GM23248 (cell line): ENCODE results near the gene ST7. TPM values are rescaled to one million over a fixed set of nuclear protein-coding genes. Genes with fewer than 3 reads are reported as not detected.
A peak's percentile ranks its signal among the peaks of the same experiment; 100 is the strongest.

Source experiments
- DNase-seq: peaks from one replicate; pipeline ENCODE4 v3.0.0-alpha.2; 2015
- H2AFZ ChIP-seq: fragments of 200-600 bp; sonication (generic); 2 replicates; pipeline ENCODE4 v1.6.1; 2016; ENCODE audit warnings: antibody characterized with exemption
- H3F3A ChIP-seq: fragments of 200-600 bp; sonication (generic); 2 replicates; pipeline ENCODE4 v1.6.1; 2016; ENCODE audit warnings: mild to moderate bottlenecking, antibody characterized with exemption, mixed run types; ENCODE audit not compliant: insufficient read depth
- H3K27ac ChIP-seq: fragments of 200-600 bp; sonication (generic); 2 replicates; pipeline ENCODE4 v1.5.1; 2016; ENCODE audit warnings: mild to moderate bottlenecking
- H3K27me3 ChIP-seq: fragments of 200-600 bp; sonication (generic); replicated peaks from 2 replicates; pipeline ENCODE4 v1.6.1; 2016; ENCODE audit warnings: mild to moderate bottlenecking; ENCODE audit not compliant: insufficient read depth
- H3K36me3 ChIP-seq: fragments of 200-600 bp; sonication (generic); 2 replicates; pipeline ENCODE4 v1.6.1; 2016; ENCODE audit warnings: low read depth, mild to moderate bottlenecking
- H3K4me1 ChIP-seq: fragments of 200-600 bp; sonication (generic); 2 replicates; pipeline ENCODE4 v1.6.1; 2016; ENCODE audit warnings: mild to moderate bottlenecking; ENCODE audit not compliant: insufficient read depth
- H3K4me2 ChIP-seq: fragments of 200-600 bp; sonication (generic); one replicate; pipeline ENCODE4 v1.6.1; 2016; ENCODE audit warnings: mild to moderate bottlenecking; ENCODE audit not compliant: unreplicated experiment
- H3K4me3 ChIP-seq: fragments of 200-600 bp; sonication (generic); 2 replicates; pipeline ENCODE4 v1.5.1; 2016; ENCODE audit warnings: mild to moderate bottlenecking
- H3K79me2 ChIP-seq: fragments of 200-600 bp; sonication (generic); 2 replicates; pipeline ENCODE4 v1.6.1; 2016; ENCODE audit warnings: mild to moderate bottlenecking; ENCODE audit not compliant: insufficient read depth
- H3K9ac ChIP-seq: fragments of 200-600 bp; sonication (generic); 2 replicates; pipeline ENCODE4 v1.6.1; 2016; ENCODE audit warnings: mild to moderate bottlenecking
- H3K9me2 ChIP-seq: fragments of 200-600 bp; sonication (generic); 2 replicates; pipeline ENCODE4 v1.6.1; 2016; ENCODE audit warnings: mixed run types, mild to moderate bottlenecking, moderate library complexity; ENCODE audit not compliant: insufficient read depth
- H3K9me3 ChIP-seq: fragments of 200-600 bp; sonication (generic); one replicate; pipeline ENCODE4 v1.6.1; 2017; ENCODE audit warnings: low read depth
- H4K20me1 ChIP-seq: fragments of 200-600 bp; sonication (generic); 2 replicates; pipeline ENCODE4 v1.6.0; 2016; ENCODE audit not compliant: insufficient read depth
- EZH2 ChIP-seq: fragments of 200-600 bp; sonication (generic); IDR thresholded peaks from 2 replicates; pipeline ENCODE4 v1.6.1; 2018; ENCODE audit warnings: antibody characterized with exemption, mild to moderate bottlenecking; ENCODE audit not compliant: insufficient read depth, poor library complexity, severe bottlenecking
- EZH2phosphoT487 ChIP-seq: fragments of 200-600 bp; sonication (generic); IDR thresholded peaks from 2 replicates; pipeline ENCODE4 v1.6.1; 2018; ENCODE audit warnings: antibody characterized with exemption, moderate library complexity, mild to moderate bottlenecking, low read depth; ENCODE audit not compliant: insufficient read depth
- WGBS, 2 experiments: methylation state at CpG; one replicate each; pipeline ENCODE4 v1.1.6; 2015 to 2017; ENCODE audit warnings: low lambda C conversion rate in 2 of 2, low coverage in 1 of 2; ENCODE audit errors: missing lambda C conversion rate in 2 of 2; 5-methylcytosine and 5-hydroxymethylcytosine counted together
- in situ Hi-C: fragments of 300-500 bp; cut with MboI; formaldehyde crosslinking; loops from 2 replicates; pipeline ENCODE4 v1.15.0; 2020
- polyA plus RNA-seq: library from polyadenylated mRNA; unstranded; fragments of >200 nt; fragmentation: Nextera tagmentation; extraction: Ambion mirVana; gene quantifications from 2 replicates; pipeline ENCODE4 v1.2.1, GENCODE V29; 2016
- total RNA-seq: library from RNA; depleted of rRNA; stranded (reverse); fragments of >200 nt; shearing (Covaris generic); gene quantifications from 2 replicates; pipeline ENCODE4 v1.2.3, GENCODE V29; 2014

Gene ST7
- total and polyA plus RNA-seq, 2 experiments from 2014 or later = 17.8 to 21.9 TPM

DNA sequence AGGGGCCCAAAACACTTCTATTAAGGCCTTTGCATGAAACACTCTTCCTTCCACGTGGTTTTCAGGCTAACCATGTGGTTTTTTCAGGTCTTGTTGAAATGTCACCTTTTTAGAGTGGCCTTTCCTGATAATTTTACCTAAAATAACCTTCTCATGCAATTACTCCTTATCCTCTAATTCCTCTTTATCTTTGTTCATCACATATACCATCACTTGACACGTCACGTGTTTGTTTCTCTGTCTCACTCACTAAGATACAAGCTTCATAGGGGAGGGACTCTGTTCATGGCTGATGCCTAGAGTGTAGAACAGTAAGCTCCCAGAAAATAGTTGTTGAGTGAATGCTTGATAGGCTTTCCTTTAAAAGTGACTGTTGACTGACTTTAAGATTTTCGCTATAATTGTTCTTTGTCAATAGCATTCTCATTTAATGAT lies 63.7 kb downstream of the ST7 start:
- 98 to 99% methylated on average over 4 of the region's 4 CpGs for WGBS, 2 experiments

DNA sequence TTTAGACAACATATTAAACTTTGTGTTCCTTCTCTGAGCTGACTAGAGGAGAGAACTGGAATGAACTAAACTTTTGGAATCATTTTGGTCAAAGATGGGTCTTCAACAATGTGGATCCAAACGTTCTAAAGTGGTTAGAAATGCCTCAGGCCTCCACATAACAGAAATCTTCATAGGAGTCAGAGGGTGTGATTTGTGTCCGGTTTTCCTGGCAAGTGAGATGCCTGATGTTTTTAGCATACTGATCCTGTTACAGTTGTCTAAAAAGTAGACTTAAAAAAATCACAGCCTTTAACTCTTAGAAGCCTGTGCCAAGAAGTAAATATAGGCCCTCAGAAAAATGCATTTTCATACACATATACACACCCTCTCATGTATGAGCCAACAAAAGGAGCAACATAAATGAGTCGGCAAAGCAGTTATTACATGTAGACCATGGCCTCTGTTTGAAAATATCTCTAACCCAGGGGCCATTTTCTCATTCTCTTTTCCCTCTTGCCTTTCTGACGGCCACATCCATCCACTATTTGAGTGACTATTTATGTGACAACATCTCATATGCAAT lies 64.5 kb downstream of the ST7 start:
- H3K36me3 ChIP-seq = no peaks in the 10 kb centered on the region
- H2AFZ ChIP-seq = no peak overlapping the region
- peaks cover 78% of the 10 kb centered on the region for H3K79me2 ChIP-seq
- H3K9me2 ChIP-seq = no peaks in the 10 kb centered on the region
- H3K9ac ChIP-seq = no peak overlapping the region
- H4K20me1 ChIP-seq = no peaks in the 10 kb centered on the region
- no peak overlapping the region for H3K27ac ChIP-seq
- H3K4me3 ChIP-seq = no peak overlapping the region
- no peaks in the 10 kb centered on the region for H3K9me3 ChIP-seq
- H3F3A ChIP-seq = no peaks in the 10 kb centered on the region
- H3K4me1 ChIP-seq = peaks cover 32% of the 10 kb centered on the region
- no peak for TF ChIP-seq EZH2phosphoT487
- TF ChIP-seq EZH2 = no peak
- DNase-seq = peak; percentile 19
- H3K4me2 ChIP-seq = no peak overlapping the region
- in situ Hi-C loops = no loop called here
- WGBS, 2 experiments = 41 to 50% methylated on average over 4 of the region's 4 CpGs
- H3K27me3 ChIP-seq = no peaks in the 10 kb centered on the region

More for the DNA sequence above, 63.7 kb downstream of the ST7 start:
- Histone ChIP-seq H3K9ac (no peak overlapping the region), H3K4me2 (no peak overlapping the region), H3K4me1 (peaks cover 32% of the 10 kb centered on the region), H3K9me3 (no peaks in the 10 kb centered on the region), H4K20me1 (no peaks in the 10 kb centered on the region), H3K36me3 (no peaks in the 10 kb centered on the region), H3K27ac (no peak overlapping the region), H3K27me3 (no peaks in the 10 kb centered on the region), H3K79me2 (peaks cover 77% of the 10 kb centered on the region), H3F3A (no peaks in the 10 kb centered on the region), H2AFZ (no peak overlapping the region), H3K9me2 (no peaks in the 10 kb centered on the region), H3K4me3 (no peak overlapping the region)
- DNase-seq = no peak
- no peak for TF ChIP-seq EZH2
- no peak for TF ChIP-seq EZH2phosphoT487
- in situ Hi-C loops = no loop called here

DNA sequence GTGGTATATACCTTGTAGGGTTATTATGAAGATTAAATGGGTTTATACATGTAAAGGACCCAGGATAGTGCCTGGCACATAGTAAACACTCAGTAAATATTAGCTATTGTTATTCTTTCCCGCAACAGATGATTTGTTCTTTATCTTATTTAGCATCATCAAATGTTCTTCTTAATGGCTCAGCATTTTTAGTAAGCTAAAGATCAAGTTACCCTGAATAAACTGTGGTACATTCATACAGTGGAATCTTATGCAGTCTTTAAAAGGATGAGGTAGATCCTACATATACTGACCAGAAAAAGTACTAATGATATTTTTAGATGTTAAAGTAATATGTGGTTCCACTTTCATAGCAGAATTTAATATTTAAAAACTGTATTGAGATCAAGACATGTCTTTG lies 65.4 kb downstream of the ST7 start:
- peaks cover 32% of the 10 kb centered on the region for H3K4me1 ChIP-seq
- peaks cover 78% of the 10 kb centered on the region for H3K79me2 ChIP-seq
- no peaks in the 10 kb centered on the region for H3K9me2 ChIP-seq
- H3K9me3 ChIP-seq = no peaks in the 10 kb centered on the region
- no peak overlapping the region for H3K4me3 ChIP-seq
- WGBS, 2 experiments = 100% methylated on average over 1 of the region's 1 CpG
- H3K9ac ChIP-seq = no peak overlapping the region
- no peaks in the 10 kb centered on the region for H3F3A ChIP-seq
- no peak for DNase-seq
- no peak overlapping the region for H3K4me2 ChIP-seq
- H4K20me1 ChIP-seq = 0 out of 2 replicates have a peak, but pooled peaks cover 3% of the 10 kb centered on the region
- H2AFZ ChIP-seq = no peak overlapping the region
- TF ChIP-seq EZH2phosphoT487 (no peak), EZH2 (no peak)
- in situ Hi-C loops = no loop called here
- no peaks in the 10 kb centered on the region for H3K27me3 ChIP-seq
- H3K27ac ChIP-seq = no peak overlapping the region
- no peaks in the 10 kb centered on the region for H3K36me3 ChIP-seq

DNA sequence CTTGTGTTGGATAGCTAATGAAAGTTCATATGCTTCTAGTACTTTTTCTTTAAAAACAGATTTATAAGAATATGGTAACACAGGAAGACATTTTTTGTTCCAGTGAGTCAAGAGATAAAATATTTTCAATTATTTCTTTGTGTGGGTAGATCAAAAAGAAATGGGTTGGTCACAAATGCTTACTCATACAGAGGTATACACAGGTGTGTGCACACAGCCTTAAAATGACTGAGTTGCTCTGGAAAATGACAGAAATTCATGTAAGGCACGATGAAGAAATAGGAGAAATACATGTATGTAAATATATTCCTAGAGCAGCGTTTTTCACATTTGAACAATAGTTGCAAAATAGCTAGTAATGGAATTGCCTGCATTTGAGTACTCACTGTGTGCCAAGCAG lies 66.0 kb downstream of the ST7 start:
- Histone ChIP-seq H3K27ac (no peak overlapping the region), H3K9me2 (no peaks in the 10 kb centered on the region), H3K4me1 (peaks cover 28% of the 10 kb centered on the region), H3K27me3 (no peaks in the 10 kb centered on the region), H3K4me3 (no peak overlapping the region), H4K20me1 (0 out of 2 replicates have a peak, but pooled peaks cover 3% of the 10 kb centered on the region), H3K9me3 (no peaks in the 10 kb centered on the region), H3F3A (no peaks in the 10 kb centered on the region), H2AFZ (no peak overlapping the region), H3K36me3 (no peaks in the 10 kb centered on the region), H3K9ac (no peak overlapping the region), H3K4me2 (no peak overlapping the region), H3K79me2 (peaks cover 77% of the 10 kb centered on the region)
- TF ChIP-seq EZH2 = no peak
- no peak for TF ChIP-seq EZH2phosphoT487
- DNase-seq = no peak
- in situ Hi-C loops = no loop called here
- WGBS, 2 experiments = 92 to 94% methylated on average over 2 of the region's 2 CpGs
